NCI-H1105 treated with DMSO at 0.1 percent for 48 hours (cell line): ENCODE measurements around the gene MAP4K5.

Experiments
- DNase-seq: peaks from one replicate; lab custom pipeline; 2025; lab: John Stamatoyannopoulos, UW

Gene MAP4K5

GRCh38 chr14:50399251-50400032 is 132.9 kb downstream of the MAP4K5 start:
- DNase-seq, result peak; percentile 16

DNA sequence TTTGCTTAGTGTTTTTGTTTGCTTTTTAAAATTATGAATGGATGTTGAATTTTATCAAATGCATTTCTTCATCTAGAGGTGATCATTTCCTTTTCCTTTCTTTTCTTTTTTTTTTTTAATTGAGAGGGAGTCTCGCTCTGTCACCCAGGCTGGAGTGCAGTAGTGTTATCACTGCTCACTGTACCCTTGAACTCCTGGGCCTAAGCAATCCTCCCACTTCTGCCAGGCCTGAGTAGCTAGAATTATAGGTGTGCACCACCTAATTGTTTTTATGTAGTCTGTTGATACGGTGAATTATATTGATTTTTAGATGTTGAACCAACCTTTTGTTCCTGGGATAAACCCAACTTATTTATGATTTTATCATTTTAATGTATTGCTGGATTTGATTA is 134.2 kb downstream of the MAP4K5 start:
- DNase-seq, result no peak

GRCh38 chr14:50397390-50398188 is 134.8 kb downstream of the MAP4K5 start:
- DNase-seq, result no peak

DNA sequence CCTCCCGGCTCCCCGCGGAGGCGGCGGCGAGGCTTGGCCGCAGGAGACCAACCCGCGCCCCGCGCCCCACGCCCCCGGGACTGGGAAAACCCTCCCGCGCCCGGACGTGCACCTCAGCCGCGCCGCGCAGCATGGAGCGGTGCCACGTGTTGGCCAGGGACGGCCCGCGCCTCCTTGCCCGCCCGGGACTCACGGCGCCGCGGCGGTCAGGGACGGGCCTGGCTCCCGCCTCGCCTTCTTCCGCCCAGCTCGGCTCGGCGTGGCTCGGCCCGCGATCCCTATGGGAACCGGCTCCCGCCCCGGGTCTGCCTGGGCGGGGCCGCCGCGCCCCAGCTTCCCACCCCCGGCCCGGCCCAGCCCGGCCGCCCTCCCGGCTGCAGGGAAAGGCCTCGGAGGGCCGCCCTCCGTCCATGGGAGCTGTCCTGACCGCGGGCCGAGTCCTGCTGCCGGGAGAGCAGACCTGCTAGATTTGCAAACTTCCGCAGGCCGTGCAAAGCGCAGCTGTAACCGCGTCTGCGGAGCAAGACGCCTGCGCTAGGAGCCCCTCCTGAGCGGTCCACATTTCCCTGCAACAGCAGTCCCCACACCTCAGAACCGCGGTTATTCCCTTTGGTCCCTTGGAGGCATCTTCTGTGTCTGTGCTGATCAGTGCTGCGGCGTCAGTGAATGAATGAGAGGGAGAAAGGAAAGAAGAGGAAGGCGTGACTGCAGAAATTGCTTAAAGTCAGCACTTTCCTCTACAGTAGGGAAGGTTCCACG is 135.6 kb downstream of the MAP4K5 start, which contains the start of gene CDKL1:
Gene CDKL1 (minus strand): TSS at position 251 of the 759 bp plus-strand sequence. CDS start 1,013 bp downstream, outside the sequence.
- peak; percentile 40 for DNase-seq

- DNase-seq, result no peak
Measured at GRCh38 chr14:50395448-50395847, 136.9 kb downstream of the MAP4K5 start.

GRCh38 chr14:50394713-50395112 is 137.7 kb downstream of the MAP4K5 start:
- no peak for DNase-seq

DNA sequence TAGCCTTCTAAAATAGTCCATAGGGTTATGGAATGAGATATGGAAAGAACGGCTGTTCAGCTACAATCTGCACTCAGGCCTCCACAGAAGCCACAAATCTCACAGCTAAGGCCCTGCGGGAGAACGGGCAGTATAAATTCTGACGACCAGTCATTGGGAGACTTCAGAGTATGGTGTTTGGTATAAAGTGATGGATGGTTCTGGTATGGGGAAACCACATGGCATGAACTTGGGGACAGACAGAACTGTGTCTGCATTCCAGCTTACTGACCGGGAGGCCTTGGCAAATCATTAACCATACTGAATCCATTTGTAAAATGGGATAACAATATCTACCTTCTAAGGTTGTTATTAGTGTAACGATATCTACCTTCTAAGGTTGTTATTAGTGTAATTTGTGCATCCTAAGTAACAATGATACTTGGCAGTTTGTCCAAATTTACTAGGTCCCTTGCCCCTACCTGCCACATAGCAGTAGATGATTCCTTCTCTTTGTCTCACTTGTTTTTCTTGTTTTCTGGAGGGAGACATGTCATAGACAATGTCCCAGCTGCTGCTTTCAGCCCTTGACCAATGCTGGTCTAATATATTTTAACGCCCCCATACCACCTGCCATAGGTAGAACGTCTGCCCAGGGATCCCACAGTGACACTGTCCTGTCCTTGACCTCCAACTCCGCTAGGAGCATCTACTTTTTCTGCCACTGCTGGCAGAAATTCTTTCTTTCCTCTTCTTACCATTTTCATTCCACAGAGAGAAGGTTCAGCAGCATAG is 142.5 kb downstream of the MAP4K5 start:
- no peak for DNase-seq

DNA sequence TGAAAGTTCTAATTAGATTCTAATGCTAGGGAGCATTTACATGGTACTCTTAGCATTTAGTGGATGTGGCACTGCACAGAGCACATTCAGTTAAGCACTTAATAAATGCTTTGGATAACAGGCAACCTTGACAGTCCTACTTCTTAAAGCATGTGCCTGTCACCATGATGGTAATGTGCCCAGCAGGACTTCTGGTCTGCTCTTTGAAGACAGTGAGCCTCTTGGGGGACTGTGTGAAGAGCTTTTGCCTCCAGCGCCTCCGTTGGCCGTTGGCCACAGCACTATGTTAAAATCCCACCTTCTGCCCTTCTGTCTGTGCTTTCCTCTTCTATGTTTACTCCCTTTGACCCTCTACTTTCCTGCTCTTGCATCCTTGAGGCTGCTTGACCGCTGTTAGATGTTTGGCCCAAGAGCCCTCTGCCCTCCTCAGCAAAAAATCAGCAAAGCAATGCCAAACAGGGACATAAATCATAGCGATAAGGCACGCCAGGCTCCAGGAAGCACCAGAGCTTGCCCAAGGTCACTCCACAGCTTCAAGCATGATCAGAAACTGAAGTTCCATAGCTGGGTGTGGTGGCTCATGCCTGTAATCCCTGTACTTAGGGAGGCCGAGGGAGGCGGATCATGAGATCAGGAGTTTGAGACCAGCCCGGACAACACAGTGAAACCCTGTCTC is 144.0 kb downstream of the MAP4K5 start:
- no peak for DNase-seq

DNA sequence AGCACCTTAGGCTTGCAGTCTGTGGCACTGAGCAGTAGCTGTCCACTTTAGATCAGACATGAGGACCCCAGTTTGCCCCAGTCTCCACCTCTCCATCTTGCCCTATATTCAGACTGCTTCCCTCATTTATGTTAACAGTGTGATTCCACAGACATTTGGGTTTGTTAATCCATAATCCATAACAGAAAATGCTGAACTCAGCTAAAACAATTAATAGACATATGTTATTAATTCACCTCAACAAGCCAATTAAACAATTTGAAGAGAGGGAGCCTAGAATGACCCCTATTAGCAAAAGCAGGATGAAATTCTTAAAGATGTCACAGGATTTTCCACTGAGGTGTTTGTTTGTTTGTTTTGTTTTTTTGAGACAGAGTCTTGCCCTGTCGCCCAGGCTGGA is 144.8 kb downstream of the MAP4K5 start:
- no peak for DNase-seq

- DNase-seq, result peak; percentile 13
Measured at GRCh38 chr14:50383618-50384225, 148.6 kb downstream of the MAP4K5 start.

DNA sequence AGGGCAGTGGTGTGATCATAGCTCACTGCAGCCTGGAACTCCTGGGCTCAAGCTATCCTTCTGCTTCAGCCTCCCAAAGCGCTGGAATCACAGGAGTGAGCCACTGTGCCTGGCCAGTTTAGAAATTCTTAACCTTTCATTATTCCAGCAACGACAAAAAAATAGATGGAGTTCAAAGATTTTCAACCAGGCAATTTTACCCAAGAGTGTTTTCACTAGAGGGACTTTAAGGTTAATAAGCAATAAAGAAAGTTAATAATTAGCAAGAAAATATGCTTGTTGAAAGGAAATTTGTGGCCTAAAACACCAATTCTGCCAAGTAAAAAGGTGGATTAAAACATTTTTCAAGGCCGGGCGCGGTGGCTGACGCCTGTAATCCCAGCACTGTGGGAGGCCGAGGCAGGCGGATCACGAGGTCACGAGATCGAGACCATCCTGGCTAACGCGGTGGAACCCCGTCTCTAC is 150.5 kb downstream of the MAP4K5 start:
- no peak for DNase-seq

GRCh38 chr14:50381008-50381407 is 151.4 kb downstream of the MAP4K5 start:
- DNase-seq, result no peak

DNA sequence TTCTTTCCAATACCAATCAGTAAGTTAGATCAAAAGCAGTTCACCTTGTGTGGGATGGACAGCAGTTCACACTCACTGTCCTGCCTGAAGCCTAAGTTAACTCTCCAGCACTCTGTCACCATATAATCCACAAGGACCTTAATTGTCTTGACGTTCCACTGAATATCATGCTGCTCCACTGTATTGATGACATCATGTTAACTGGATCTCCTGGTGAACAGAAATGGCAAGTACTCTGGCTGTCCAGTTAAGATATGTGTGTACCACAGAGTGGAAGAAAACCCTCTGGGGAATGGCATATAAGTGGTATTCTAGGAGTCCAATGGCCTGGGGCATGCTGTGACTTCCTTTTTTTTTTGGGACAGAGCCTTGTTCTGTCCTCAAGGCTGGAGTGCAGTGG is 151.9 kb downstream of the MAP4K5 start:
- no peak for DNase-seq

GRCh38 chr14:50379563-50379962 is 152.8 kb downstream of the MAP4K5 start:
- no peak for DNase-seq

- no peak for DNase-seq
Measured at GRCh38 chr14:50377550-50378085, 154.8 kb downstream of the MAP4K5 start.

DNA sequence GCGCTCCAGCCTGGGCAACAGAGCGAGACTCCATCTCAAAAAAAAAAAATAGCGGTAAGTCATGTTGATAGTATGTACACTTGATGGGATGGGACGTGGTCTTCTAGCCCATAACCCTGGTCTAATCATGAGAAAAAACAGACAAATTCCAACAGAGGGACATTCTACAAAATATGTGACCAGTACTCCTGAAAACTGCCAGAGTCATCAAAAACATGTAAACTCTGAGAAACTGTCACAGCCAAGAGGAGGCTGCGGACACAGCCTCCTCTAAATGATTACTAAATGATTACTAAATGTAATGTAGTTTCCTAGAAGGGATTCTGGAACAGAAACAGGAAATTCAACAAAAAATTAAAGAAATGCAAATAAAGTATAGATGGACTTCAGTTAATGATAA is 156.6 kb downstream of the MAP4K5 start:
- DNase-seq, result no peak

DNA sequence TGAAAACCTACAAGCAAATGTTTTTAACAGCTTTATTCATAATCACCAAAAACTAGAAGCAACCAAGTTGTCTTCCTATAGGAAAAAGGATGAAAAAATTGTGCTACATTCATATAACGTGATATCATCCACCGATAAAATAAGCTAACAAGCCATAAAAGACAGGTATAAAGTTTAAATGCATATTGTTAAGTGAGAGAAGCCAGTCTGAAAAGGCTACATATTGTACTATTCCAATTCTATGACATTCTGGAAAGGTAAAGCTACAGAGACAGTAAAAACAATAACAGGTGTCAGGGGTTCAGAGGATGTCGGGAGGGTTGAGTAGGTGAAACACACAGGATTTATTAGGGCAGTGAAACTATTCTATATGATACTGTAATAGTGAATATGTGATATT is 158.4 kb downstream of the MAP4K5 start:
- DNase-seq, result no peak

DNA sequence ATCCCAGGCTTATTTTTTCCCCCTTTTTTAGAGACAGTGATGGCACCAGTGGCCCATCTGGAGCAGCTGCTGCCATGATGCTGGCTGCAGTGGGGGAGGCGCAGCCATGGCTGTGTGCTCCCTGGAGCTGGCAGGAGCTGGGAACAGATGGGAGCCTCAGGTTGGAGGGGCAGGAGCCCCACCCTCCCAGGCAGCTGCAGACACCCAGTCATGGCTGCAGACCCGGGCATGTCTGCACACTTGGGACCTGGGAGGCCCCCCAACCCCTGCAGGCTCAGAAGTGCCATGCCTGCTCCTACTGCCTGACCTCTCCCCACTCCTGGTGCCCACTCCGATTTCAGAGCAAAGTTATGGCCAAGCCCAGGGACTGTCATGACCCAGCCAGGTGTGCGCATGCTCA is 160.8 kb downstream of the MAP4K5 start:
- DNase-seq, result no peak
